PC-3 (cell line): ENCODE measurements around the gene PLA2G4A. TPM values are rescaled to one million over a fixed set of nuclear protein-coding genes. Genes with fewer than 3 reads are reported as not detected.

Experiments
- ATAC-seq: fragments of 200-7000 bp; cut with Tn5 transposase; 2 replicates; pipeline ENCODE4 v1.9.1; 2020; ENCODE audit warnings: mild to moderate bottlenecking, moderate library complexity
- BruUV-seq: library from RNA; stranded (reverse); fragments of 400-500 nt; replicated peaks from 2 replicates; lab custom pipeline; 2021; lab: Mats Ljungman, UMichigan
- CTCF ChIA-PET: fragments of 300-600 bp; sonication (Branson Sonifier 250); formaldehyde crosslinking; loops from one replicate; lab custom pipeline; 2022; ENCODE audit warnings: antibody characterized with exemption; lab: Charles Lee
- POLR2A ChIA-PET: fragments of 300-600 bp; sonication (Branson Sonifier 250); formaldehyde crosslinking; loops from one replicate; lab custom pipeline; 2022; ENCODE audit warnings: antibody characterized with exemption; ENCODE audit not compliant: unreplicated experiment; lab: Charles Lee
- DNase-seq: peaks from one replicate; pipeline ENCODE4 v3.0.0-alpha.2; 2015
- H2AFZ ChIP-seq: fragments of 300-600 bp; sonication (generic); 2 replicates; pipeline ENCODE4 v1.6.0; 2016; ENCODE audit warnings: antibody characterized with exemption, low read length
- H3F3A ChIP-seq: fragments of 300-600 bp; sonication (generic); one replicate; pipeline ENCODE4 v1.6.0; 2017; ENCODE audit warnings: antibody characterized with exemption, low read length, control low read depth, mild to moderate bottlenecking; ENCODE audit not compliant: unreplicated experiment
- H3K27ac ChIP-seq: fragments of 300-600 bp; sonication (generic); 2 replicates; pipeline ENCODE4 v1.5.1; 2016; ENCODE audit warnings: mild to moderate bottlenecking, low read length
- H3K27me3 ChIP-seq: fragments of 300-600 bp; sonication (generic); 2 replicates; pipeline ENCODE4 v1.6.1; 2016; ENCODE audit warnings: low read length, mixed read lengths
- H3K36me3 ChIP-seq: fragments of 300-600 bp; sonication (generic); 2 replicates; pipeline ENCODE4 v1.6.1; 2016; ENCODE audit warnings: low read depth, mixed run types, low read length, mixed read lengths
- H3K4me1 ChIP-seq: fragments of 300-600 bp; sonication (generic); 2 replicates; pipeline ENCODE4 v1.5.1; 2016; ENCODE audit warnings: low read length; ENCODE audit not compliant: insufficient read depth
- H3K4me2 ChIP-seq: fragments of 300-600 bp; sonication (generic); 2 replicates; pipeline ENCODE4 v1.6.0; 2016; ENCODE audit warnings: low read length
- H3K4me3 ChIP-seq: fragments of 300-600 bp; sonication (generic); 2 replicates; pipeline ENCODE4 v1.5.1; 2016; ENCODE audit warnings: mild to moderate bottlenecking, low read length, mixed read lengths
- H3K79me2 ChIP-seq: fragments of 300-600 bp; sonication (generic); 2 replicates; pipeline ENCODE4 v1.6.1; 2017; ENCODE audit warnings: low read length, mixed read lengths
- H3K9ac ChIP-seq: fragments of 300-600 bp; sonication (generic); 2 replicates; pipeline ENCODE4 v1.6.0; 2016; ENCODE audit warnings: mild to moderate bottlenecking, low read length
- H3K9me2 ChIP-seq: fragments of 300-600 bp; sonication (generic); replicated peaks from 2 replicates; pipeline ENCODE4 v1.6.1; 2016; ENCODE audit warnings: mixed run types, low read length, mixed read lengths
- H3K9me3 ChIP-seq: fragments of 300-600 bp; sonication (generic); 2 replicates; pipeline ENCODE4 v1.6.1; 2016; ENCODE audit warnings: low read length, mixed read lengths
- H4K20me1 ChIP-seq: fragments of 300-600 bp; sonication (generic); 2 replicates; pipeline ENCODE4 v1.6.1; 2016; ENCODE audit warnings: low read length, mixed read lengths
- EZH2 ChIP-seq: fragments of 300-600 bp; sonication (generic); IDR thresholded peaks from one replicate; pipeline ENCODE4 v1.6.1; 2017; ENCODE audit warnings: antibody characterized with exemption, mild to moderate bottlenecking, low read length; ENCODE audit not compliant: unreplicated experiment
- EZH2phosphoT487 ChIP-seq: fragments of 300-600 bp; sonication (generic); IDR thresholded peaks from 2 replicates; pipeline ENCODE4 v1.6.1; 2018; ENCODE audit warnings: mild to moderate bottlenecking, antibody characterized with exemption, low read length, borderline replicate concordance
- intact Hi-C: fragments of 100-400 bp; cut with micrococcal nuclease; formaldehyde crosslinking; loops from 2 replicates; pipeline ENCODE4 v1.9.0; 2023
- total RNA-seq: library from RNA; depleted of rRNA; stranded (reverse); fragments of >200 nt; gene quantifications from 2 replicates; pipeline ENCODE4 v1.2.3, GENCODE V29; 2014
- TF ChIP-seq, protein P1 (sequence below): fragments of 300-600 bp; sonication (generic); conservative IDR thresholded peaks from 2 replicates; pipeline ENCODE4 v1.5.1; 2017; ENCODE audit warnings: antibody characterized with exemption, low read depth, mild to moderate bottlenecking, low read length

Gene PLA2G4A
- total RNA-seq, 1 experiment from 2014 or later: 2.3 TPM

DNA sequence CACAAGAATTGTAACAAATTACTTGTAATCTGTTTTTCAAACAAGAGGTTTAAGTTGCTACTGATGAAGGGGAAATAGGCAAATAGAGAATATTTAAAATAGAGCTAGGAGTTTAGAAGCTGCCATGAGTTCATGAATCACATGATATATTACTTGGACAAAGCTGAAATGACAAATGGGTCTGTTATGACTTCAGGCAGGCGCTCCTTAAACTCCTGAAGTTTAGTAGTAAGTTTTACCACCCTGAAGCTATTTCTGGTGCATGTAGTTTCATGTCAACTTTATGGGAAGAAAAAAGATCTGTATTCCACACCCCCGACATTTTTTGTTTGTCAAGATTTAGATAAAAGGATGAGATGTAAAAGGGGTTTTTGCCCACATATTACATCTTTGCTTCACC lies 58.5 kb downstream of the PLA2G4A start:
- Histone ChIP-seq H3F3A (no peaks in the 10 kb centered on the region), H4K20me1 (no peaks in the 10 kb centered on the region), H3K9me2 (no peaks in the 10 kb centered on the region), H3K27me3 (no peaks in the 10 kb centered on the region), H3K9me3 (no peaks in the 10 kb centered on the region), H3K36me3 (no peaks in the 10 kb centered on the region), H3K79me2 (no peaks in the 10 kb centered on the region), H3K4me3 (no peak overlapping the region), H3K9ac (no peak overlapping the region), H2AFZ (no peak overlapping the region), H3K27ac (peak overlapping the region; percentile 84), H3K4me2 (0 out of 2 replicates have a peak overlapping the region, but pooled peaks have one; percentile 1), H3K4me1 (peaks cover 23% of the 10 kb centered on the region)
- BruUV-seq: no TSS peak
- ChIA-PET CTCF (no interaction called here), POLR2A (no interaction called here)
- no peak for ATAC-seq
- TF ChIP-seq EZH2phosphoT487: no peak
- TF ChIP-seq, protein P1, sequence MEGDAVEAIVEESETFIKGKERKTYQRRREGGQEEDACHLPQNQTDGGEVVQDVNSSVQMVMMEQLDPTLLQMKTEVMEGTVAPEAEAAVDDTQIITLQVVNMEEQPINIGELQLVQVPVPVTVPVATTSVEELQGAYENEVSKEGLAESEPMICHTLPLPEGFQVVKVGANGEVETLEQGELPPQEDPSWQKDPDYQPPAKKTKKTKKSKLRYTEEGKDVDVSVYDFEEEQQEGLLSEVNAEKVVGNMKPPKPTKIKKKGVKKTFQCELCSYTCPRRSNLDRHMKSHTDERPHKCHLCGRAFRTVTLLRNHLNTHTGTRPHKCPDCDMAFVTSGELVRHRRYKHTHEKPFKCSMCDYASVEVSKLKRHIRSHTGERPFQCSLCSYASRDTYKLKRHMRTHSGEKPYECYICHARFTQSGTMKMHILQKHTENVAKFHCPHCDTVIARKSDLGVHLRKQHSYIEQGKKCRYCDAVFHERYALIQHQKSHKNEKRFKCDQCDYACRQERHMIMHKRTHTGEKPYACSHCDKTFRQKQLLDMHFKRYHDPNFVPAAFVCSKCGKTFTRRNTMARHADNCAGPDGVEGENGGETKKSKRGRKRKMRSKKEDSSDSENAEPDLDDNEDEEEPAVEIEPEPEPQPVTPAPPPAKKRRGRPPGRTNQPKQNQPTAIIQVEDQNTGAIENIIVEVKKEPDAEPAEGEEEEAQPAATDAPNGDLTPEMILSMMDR: no peak
- TF ChIP-seq EZH2: no peak
- DNase-seq: no peak
- intact Hi-C loops: no loop called here

DNA sequence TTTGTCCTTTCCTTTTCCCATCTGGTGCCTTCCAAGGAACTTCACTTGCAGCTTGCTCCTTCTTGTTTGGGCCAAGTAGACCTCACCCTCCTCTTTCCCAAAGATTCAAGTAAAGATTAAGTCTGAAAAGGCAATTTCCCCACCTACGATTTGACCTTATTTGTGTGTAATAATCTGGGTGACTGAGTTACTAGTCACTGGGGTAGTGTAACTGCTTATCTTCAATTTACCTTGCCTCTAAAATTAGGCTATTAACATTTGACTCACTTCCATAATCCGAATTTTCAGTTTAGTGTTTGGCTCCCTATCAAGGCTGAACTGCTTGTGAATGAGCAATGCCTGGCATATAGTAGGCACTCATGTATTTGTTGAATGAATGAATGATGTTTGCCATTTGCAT lies 59.6 kb downstream of the PLA2G4A start:
- no peaks in the 10 kb centered on the region for H3K9me2 ChIP-seq
- H3K9me3 ChIP-seq: no peaks in the 10 kb centered on the region
- ChIA-PET CTCF (no interaction called here), POLR2A (no interaction called here)
- intact Hi-C loops: loop anchor here (2.0 kb wide), 1 partner anchor 66 kb away; no protein-coding TSS in a partner anchor
- H3K36me3 ChIP-seq: no peaks in the 10 kb centered on the region
- peaks cover 23% of the 10 kb centered on the region for H3K4me1 ChIP-seq
- ATAC-seq (peak; percentile 81), DNase-seq (peak; percentile 81)
- H3K4me2 ChIP-seq: no peak overlapping the region
- H4K20me1 ChIP-seq: no peaks in the 10 kb centered on the region
- H3K4me3 ChIP-seq: no peak overlapping the region
- no peaks in the 10 kb centered on the region for H3K27me3 ChIP-seq
- H3K27ac ChIP-seq: peak overlapping the region; percentile 88
- H3K79me2 ChIP-seq: no peaks in the 10 kb centered on the region
- H2AFZ ChIP-seq: no peak overlapping the region
- peak overlapping the region; percentile 44; the same call in 1 of the 2 replicates for H3K9ac ChIP-seq
- BruUV-seq: no TSS peak
- no peak for TF ChIP-seq EZH2
- TF ChIP-seq, protein P1: no peak
- TF ChIP-seq EZH2phosphoT487: no peak
- H3F3A ChIP-seq: no peaks in the 10 kb centered on the region

DNA sequence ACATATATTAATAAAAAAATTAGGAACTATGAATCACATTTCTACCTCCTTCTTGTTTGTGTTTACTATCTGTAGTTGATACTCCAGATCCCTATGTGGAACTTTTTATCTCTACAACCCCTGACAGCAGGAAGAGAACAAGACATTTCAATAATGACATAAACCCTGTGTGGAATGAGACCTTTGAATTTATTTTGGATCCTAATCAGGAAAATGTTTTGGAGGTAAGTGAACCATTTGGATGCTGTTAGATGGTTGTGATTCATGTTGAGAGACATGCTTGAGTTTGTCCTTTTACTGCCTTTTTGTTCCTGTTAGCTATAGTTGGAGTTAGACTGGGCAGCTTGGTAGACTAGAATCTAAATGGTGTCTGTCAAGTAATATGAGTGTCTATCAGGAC lies 64.2 kb downstream of the PLA2G4A start:
- H3K27me3 ChIP-seq: no peaks in the 10 kb centered on the region
- no peak overlapping the region for H2AFZ ChIP-seq
- H3K9me2 ChIP-seq: no peaks in the 10 kb centered on the region
- H3K4me1 ChIP-seq: peaks cover 9% of the 10 kb centered on the region
- H3K4me3 ChIP-seq: no peak overlapping the region
- intact Hi-C loops: no loop called here
- no peak overlapping the region for H3K9ac ChIP-seq
- H3F3A ChIP-seq: no peaks in the 10 kb centered on the region
- H3K9me3 ChIP-seq: no peaks in the 10 kb centered on the region
- ATAC-seq (no peak), DNase-seq (no peak)
- no TSS peak for BruUV-seq
- CTCF ChIA-PET: no interaction called here
- POLR2A ChIA-PET: no interaction called here
- H3K36me3 ChIP-seq: no peaks in the 10 kb centered on the region
- no peaks in the 10 kb centered on the region for H4K20me1 ChIP-seq
- H3K27ac ChIP-seq: no peak overlapping the region
- TF ChIP-seq, protein P1: no peak
- TF ChIP-seq EZH2 (no peak), EZH2phosphoT487 (no peak)
- H3K4me2 ChIP-seq: no peak overlapping the region
- H3K79me2 ChIP-seq: no peaks in the 10 kb centered on the region
